ENCODE data around the gene GALNT9.

GALNT9 gene

GRCh38 chr12:132367852-132368251, 38.5 kb upstream of the GALNT9 start:
- no CpG with 5 or more reads among the region's 18 CpGs for WGBS, 2 donors (ENCODE audit: extremely low coverage in 2 of 2, insufficient read length in 2 of 2, insufficient replicate concordance in 1 of 2)

GRCh38 chr12:132367071-132367851, 37.9 kb upstream of the GALNT9 start:
- H3K9me3 ChIP-seq (replicated peaks in 1 of 2; ENCODE audit: control insufficient read depth in 2 of 2, insufficient read depth in 1 of 2, low read depth in 1 of 2, low read length in 2 of 2): peaks cover 5 to 6% of the 10 kb centered on the region in 2 donors
- peak overlapping the region; percentile 51 for H2AK5ac ChIP-seq (ENCODE audit: low read depth, low read length)
- H3K14ac ChIP-seq (ENCODE audit: low read length): no peak overlapping the region
- H3K9ac ChIP-seq (ENCODE audit: low read depth, low read length, poor library complexity): peak overlapping the region; percentile 73
- no peaks in the 10 kb centered on the region for H3K36me3 ChIP-seq (replicated peaks in 1 of 2; ENCODE audit: control insufficient read depth in 2 of 2, insufficient read depth in 2 of 2, low read length in 2 of 2)
- H3K4ac ChIP-seq (ENCODE audit: low read length): no peak overlapping the region
- no peak for DNase-seq (ENCODE audit: low spot score)
- H4K8ac ChIP-seq (ENCODE audit: low read depth, low read length): no peak overlapping the region
- no peak overlapping the region for H2AFZ ChIP-seq (ENCODE audit: low read length)
- no peak overlapping the region for H2BK12ac ChIP-seq (ENCODE audit: low read length)
- peak overlapping the region; percentile 83 for H2BK5ac ChIP-seq (ENCODE audit: low read length)
- H3K27me3 ChIP-seq (ENCODE audit: control insufficient read depth in 3 of 3, insufficient read depth in 3 of 3, low read depth in 1 of 3, low read length in 3 of 3): peaks cover 0 to 10% (median 6%) of the 10 kb centered on the region in 3 experiments
- no CpG with 5 or more reads among the region's 31 CpGs for WGBS, 2 donors (ENCODE audit: extremely low coverage in 2 of 2, insufficient read length in 2 of 2, insufficient replicate concordance in 1 of 2)
- H2BK120ac ChIP-seq (ENCODE audit: low read depth, low read length): no peak overlapping the region
- H3K79me1 ChIP-seq (ENCODE audit: low read depth, low read length): peaks cover 1% of the 10 kb centered on the region
- peak overlapping the region; percentile 3 for H3K23ac ChIP-seq (ENCODE audit: low read depth, low read length, poor library complexity)
- H3K27ac ChIP-seq (replicated peaks; ENCODE audit: low read length): no peak overlapping the region
- H3K4me1 ChIP-seq (ENCODE audit: control insufficient read depth in 2 of 2, insufficient read depth in 1 of 2, low read depth in 1 of 2, low read length in 2 of 2): peaks cover 5 to 7% of the 10 kb centered on the region in 2 donors
- H3K18ac ChIP-seq (ENCODE audit: low read length): peak overlapping the region; percentile 31
- no peak overlapping the region for H2BK15ac ChIP-seq (ENCODE audit: low read length)
- no peak overlapping the region for H3K4me2 ChIP-seq (ENCODE audit: insufficient read depth, low read length, poor library complexity, severe bottlenecking)
- peak overlapping the region; percentile 40 for H4K91ac ChIP-seq (ENCODE audit: low read depth, low read length, poor library complexity)
- H3K4me3 ChIP-seq (ENCODE audit: low read length in 2 of 2): no peak overlapping the region

More at GRCh38 chr12:132367852-132368251, 38.5 kb upstream of the GALNT9 start:
- Histone ChIP-seq H3K9ac (ENCODE audit: low read depth, low read length, poor library complexity) (peak overlapping the region; percentile 73), H3K4ac (ENCODE audit: low read length) (no peak overlapping the region), H3K27ac (replicated peaks; ENCODE audit: low read length) (no peak overlapping the region), H3K27me3 (ENCODE audit: control insufficient read depth in 3 of 3, insufficient read depth in 3 of 3, low read depth in 1 of 3, low read length in 3 of 3) (peaks cover 0 to 10% (median 10%) of the 10 kb centered on the region in 3 experiments), H3K4me2 (ENCODE audit: insufficient read depth, low read length, poor library complexity, severe bottlenecking) (no peak overlapping the region), H3K18ac (ENCODE audit: low read length) (no peak overlapping the region), H4K91ac (ENCODE audit: low read depth, low read length, poor library complexity) (no peak overlapping the region), H3K36me3 (replicated peaks in 1 of 2; ENCODE audit: control insufficient read depth in 2 of 2, insufficient read depth in 2 of 2, low read length in 2 of 2) (no peaks in the 10 kb centered on the region), H2BK120ac (ENCODE audit: low read depth, low read length) (no peak overlapping the region), H3K14ac (ENCODE audit: low read length) (no peak overlapping the region), H2BK5ac (ENCODE audit: low read length) (peak overlapping the region; percentile 83), H2AFZ (ENCODE audit: low read length) (no peak overlapping the region), H3K4me3 (ENCODE audit: low read length in 2 of 2) (no peak overlapping the region), H3K79me1 (ENCODE audit: low read depth, low read length) (peaks cover 1% of the 10 kb centered on the region), H2BK15ac (ENCODE audit: low read length) (no peak overlapping the region), H2AK5ac (ENCODE audit: low read depth, low read length) (peak overlapping the region; percentile 44), H4K8ac (ENCODE audit: low read depth, low read length) (no peak overlapping the region), H3K23ac (ENCODE audit: low read depth, low read length, poor library complexity) (no peak overlapping the region), H3K4me1 (ENCODE audit: control insufficient read depth in 2 of 2, insufficient read depth in 1 of 2, low read depth in 1 of 2, low read length in 2 of 2) (peaks cover 5 to 7% of the 10 kb centered on the region in 2 donors), H2BK12ac (ENCODE audit: low read length) (no peak overlapping the region), H3K9me3 (replicated peaks in 1 of 2; ENCODE audit: control insufficient read depth in 2 of 2, insufficient read depth in 1 of 2, low read depth in 1 of 2, low read length in 2 of 2) (peaks cover 5 to 6% of the 10 kb centered on the region in 2 donors)
- no peak for DNase-seq (ENCODE audit: low spot score)

DNA sequence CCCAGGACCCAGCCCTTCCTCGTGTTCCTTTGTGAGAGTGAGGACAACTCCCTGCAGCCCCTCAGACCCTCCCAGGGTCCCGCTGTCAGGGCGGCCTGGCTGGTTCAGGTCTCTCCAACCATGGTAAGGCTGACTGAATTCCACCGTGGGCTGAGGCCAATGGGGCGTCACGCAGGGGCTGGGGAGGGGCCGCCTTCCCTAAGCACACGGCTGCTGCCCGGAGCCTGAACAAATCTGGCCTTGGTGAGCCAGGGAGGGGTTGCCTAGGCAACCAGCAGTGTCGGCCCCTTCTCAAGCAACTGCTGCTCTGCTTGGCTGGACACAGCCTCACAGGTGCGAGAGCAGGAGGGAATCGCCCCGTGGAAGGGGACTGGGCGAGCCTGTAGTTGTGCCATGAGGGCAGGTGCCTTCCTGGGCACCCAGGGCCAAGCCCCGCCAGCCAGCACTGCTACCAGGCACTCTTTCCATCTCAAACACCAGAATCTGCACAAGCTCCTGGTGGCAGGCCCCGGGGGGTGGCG, 37.0 kb upstream of the GALNT9 start:
- H3K4me1 ChIP-seq (ENCODE audit: control insufficient read depth in 2 of 2, insufficient read depth in 1 of 2, low read depth in 1 of 2, low read length in 2 of 2): peaks cover 5 to 7% of the 10 kb centered on the region in 2 donors
- H3K4me2 ChIP-seq (ENCODE audit: insufficient read depth, low read length, poor library complexity, severe bottlenecking): peak overlapping the region; percentile 37
- H3K9me3 ChIP-seq (replicated peaks in 1 of 2; ENCODE audit: control insufficient read depth in 2 of 2, insufficient read depth in 1 of 2, low read depth in 1 of 2, low read length in 2 of 2): peaks cover 5 to 6% of the 10 kb centered on the region in 2 donors
- H3K27ac ChIP-seq (replicated peaks; ENCODE audit: low read length): no peak overlapping the region
- H3K4me3 ChIP-seq (ENCODE audit: low read length in 2 of 2): no peak overlapping the region
- H3K36me3 ChIP-seq (replicated peaks in 1 of 2; ENCODE audit: control insufficient read depth in 2 of 2, insufficient read depth in 2 of 2, low read length in 2 of 2): no peaks in the 10 kb centered on the region
- WGBS, 2 donors (ENCODE audit: extremely low coverage in 2 of 2, insufficient read length in 2 of 2, insufficient replicate concordance in 1 of 2): no CpG with 5 or more reads among the region's 17 CpGs
- no peak overlapping the region for H4K91ac ChIP-seq (ENCODE audit: low read depth, low read length, poor library complexity)
- no peak overlapping the region for H3K23ac ChIP-seq (ENCODE audit: low read depth, low read length, poor library complexity)
- DNase-seq (ENCODE audit: low spot score): peak; percentile 64
- peaks cover 1% of the 10 kb centered on the region for H3K79me1 ChIP-seq (ENCODE audit: low read depth, low read length)
- no peak overlapping the region for H3K14ac ChIP-seq (ENCODE audit: low read length)
- peak overlapping the region; percentile 57 for H2BK15ac ChIP-seq (ENCODE audit: low read length)
- H2AK5ac ChIP-seq (ENCODE audit: low read depth, low read length): peak overlapping the region; percentile 51
- peaks cover 0 to 10% (median 4%) of the 10 kb centered on the region in 3 experiments for H3K27me3 ChIP-seq (ENCODE audit: control insufficient read depth in 3 of 3, insufficient read depth in 3 of 3, low read depth in 1 of 3, low read length in 3 of 3)
- peak overlapping the region; percentile 84 for H3K18ac ChIP-seq (ENCODE audit: low read length)
- H2AFZ ChIP-seq (ENCODE audit: low read length): peak overlapping the region; percentile 68
- no peak overlapping the region for H4K8ac ChIP-seq (ENCODE audit: low read depth, low read length)
- no peak overlapping the region for H3K9ac ChIP-seq (ENCODE audit: low read depth, low read length, poor library complexity)
- H3K4ac ChIP-seq (ENCODE audit: low read length): no peak overlapping the region
- peak overlapping the region; percentile 78 for H2BK5ac ChIP-seq (ENCODE audit: low read length)
- peak overlapping the region; percentile 17 for H2BK12ac ChIP-seq (ENCODE audit: low read length)
- H2BK120ac ChIP-seq (ENCODE audit: low read depth, low read length): no peak overlapping the region

- H3K27me3 ChIP-seq (ENCODE audit: control insufficient read depth in 3 of 3, insufficient read depth in 3 of 3, low read depth in 1 of 3, low read length in 3 of 3): no peaks in the 10 kb centered on the region
- H2BK12ac ChIP-seq (ENCODE audit: low read length): no peak overlapping the region
- no peaks in the 10 kb centered on the region for H3K9me3 ChIP-seq (replicated peaks in 1 of 2; ENCODE audit: control insufficient read depth in 2 of 2, insufficient read depth in 1 of 2, low read depth in 1 of 2, low read length in 2 of 2)
- WGBS, 2 donors (ENCODE audit: extremely low coverage in 2 of 2, insufficient read length in 2 of 2, insufficient replicate concordance in 1 of 2): no CpG with 5 or more reads among the region's 10 CpGs
- H3K4me1 ChIP-seq (ENCODE audit: control insufficient read depth in 2 of 2, insufficient read depth in 1 of 2, low read depth in 1 of 2, low read length in 2 of 2): peaks cover 5 to 7% of the 10 kb centered on the region in 2 donors
- H4K91ac ChIP-seq (ENCODE audit: low read depth, low read length, poor library complexity): no peak overlapping the region
- H3K9ac ChIP-seq (ENCODE audit: low read depth, low read length, poor library complexity): no peak overlapping the region
- H2BK120ac ChIP-seq (ENCODE audit: low read depth, low read length): no peak overlapping the region
- H3K4me2 ChIP-seq (ENCODE audit: insufficient read depth, low read length, poor library complexity, severe bottlenecking): no peak overlapping the region
- no peak overlapping the region for H2AFZ ChIP-seq (ENCODE audit: low read length)
- H3K23ac ChIP-seq (ENCODE audit: low read depth, low read length, poor library complexity): no peak overlapping the region
- no peak overlapping the region for H3K27ac ChIP-seq (replicated peaks; ENCODE audit: low read length)
- no peak overlapping the region for H3K4ac ChIP-seq (ENCODE audit: low read length)
- no peak overlapping the region for H2BK5ac ChIP-seq (ENCODE audit: low read length)
- no peak overlapping the region for H3K4me3 ChIP-seq (ENCODE audit: low read length in 2 of 2)
- peak overlapping the region; percentile 53 for H2AK5ac ChIP-seq (ENCODE audit: low read depth, low read length)
- H2BK15ac ChIP-seq (ENCODE audit: low read length): no peak overlapping the region
- no peak overlapping the region for H3K18ac ChIP-seq (ENCODE audit: low read length)
- H3K36me3 ChIP-seq (replicated peaks in 1 of 2; ENCODE audit: control insufficient read depth in 2 of 2, insufficient read depth in 2 of 2, low read length in 2 of 2): no peaks in the 10 kb centered on the region
- DNase-seq (ENCODE audit: low spot score): no peak
- H3K14ac ChIP-seq (ENCODE audit: low read length): no peak overlapping the region
- no peak overlapping the region for H4K8ac ChIP-seq (ENCODE audit: low read depth, low read length)
- H3K79me1 ChIP-seq (ENCODE audit: low read depth, low read length): peaks cover 1% of the 10 kb centered on the region
Measured at GRCh38 chr12:132365226-132365625, 35.8 kb upstream of the GALNT9 start.
